Activated T-cell treated with anti-CD3 and anti-CD28 coated beads, Interleukin-2, amount 50 U/mL, for 4 hours (primary cell): ENCODE data around the gene EPGN. TPM values are rescaled to one million over a fixed set of nuclear protein-coding genes. Genes with fewer than 3 reads are reported as not detected.

Source experiments
- ATAC-seq, 2 donors: fragments of 200-7000 bp; cut with Tn5 transposase; one replicate each; pipeline ENCODE4 v1.10.0; 2021
- DNase-seq: peaks from one replicate; pipeline ENCODE4 v3.0.0-alpha.2; 2020
- H3K27me3 Mint-ChIP-seq: one replicate; pipeline ENCODE4 v1.8.0; 2021; ENCODE audit warnings: low read depth, mixed read lengths
- H3K36me3 Mint-ChIP-seq: one replicate; pipeline ENCODE4 v1.8.0; 2022; ENCODE audit warnings: mixed read lengths; ENCODE audit not compliant: insufficient read depth
- H3K4me1 Mint-ChIP-seq: one replicate; pipeline ENCODE4 v1.8.0; 2021; ENCODE audit warnings: low read depth, mixed read lengths
- H3K4me3 Mint-ChIP-seq: one replicate; pipeline ENCODE4 v1.8.0; 2021; ENCODE audit warnings: mild to moderate bottlenecking, moderate library complexity, mixed read lengths
- H3K9me3 Mint-ChIP-seq: one replicate; pipeline ENCODE4 v1.8.0; 2021; ENCODE audit warnings: mixed read lengths
- total RNA-seq, 3 donors: library from RNA; stranded (reverse); gene quantifications; one replicate each; pipeline ENCODE4 v1.2.1, GENCODE V29; 2021

Gene EPGN
- total RNA-seq, 3 donors from 2014 or later: 0.22 to 0.26 TPM; not detected in 1

- DNase-seq (no peak), ATAC-seq (no peak)
- Mint-ChIP-seq H3K27me3 (no peaks in the 10 kb centered on the region), H3K4me3 (no peak overlapping the region), H3K36me3 (no peaks in the 10 kb centered on the region), H3K4me1 (no peaks in the 10 kb centered on the region), H3K9me3 (no peaks in the 10 kb centered on the region)
Observed at GRCh38 chr4:74291471-74291870, 16.8 kb upstream of the EPGN start.

- Mint-ChIP-seq H3K27me3 (no peaks in the 10 kb centered on the region), H3K4me3 (no peak overlapping the region), H3K36me3 (no peaks in the 10 kb centered on the region), H3K9me3 (no peaks in the 10 kb centered on the region), H3K4me1 (no peaks in the 10 kb centered on the region)
- ATAC-seq: no peak
- DNase-seq: no peak
Observed at GRCh38 chr4:74292111-74292870, 16.0 kb upstream of the EPGN start.

GRCh38 chr4:74293558-74293957, 14.7 kb upstream of the EPGN start:
- H3K36me3 Mint-ChIP-seq: no peaks in the 10 kb centered on the region
- no peak for ATAC-seq
- H3K27me3 Mint-ChIP-seq: no peaks in the 10 kb centered on the region
- H3K9me3 Mint-ChIP-seq: no peaks in the 10 kb centered on the region
- H3K4me1 Mint-ChIP-seq: no peaks in the 10 kb centered on the region
- DNase-seq: no peak
- no peak overlapping the region for H3K4me3 Mint-ChIP-seq

- Mint-ChIP-seq H3K9me3 (no peaks in the 10 kb centered on the region), H3K4me1 (no peaks in the 10 kb centered on the region), H3K27me3 (no peaks in the 10 kb centered on the region), H3K36me3 (no peaks in the 10 kb centered on the region), H3K4me3 (no peak overlapping the region)
- no peak for DNase-seq
- no peak for ATAC-seq
Observed at GRCh38 chr4:74294681-74295080, 13.6 kb upstream of the EPGN start.

- H3K36me3 Mint-ChIP-seq: no peaks in the 10 kb centered on the region
- no peaks in the 10 kb centered on the region for H3K9me3 Mint-ChIP-seq
- no peaks in the 10 kb centered on the region for H3K27me3 Mint-ChIP-seq
- ATAC-seq: no peak
- DNase-seq: no peak
- no peaks in the 10 kb centered on the region for H3K4me1 Mint-ChIP-seq
- no peak overlapping the region for H3K4me3 Mint-ChIP-seq
Observed at GRCh38 chr4:74297539-74297938, 10.7 kb upstream of the EPGN start.

- ATAC-seq (no peak), DNase-seq (no peak)
- H3K27me3 Mint-ChIP-seq: no peaks in the 10 kb centered on the region
- H3K4me3 Mint-ChIP-seq: no peak overlapping the region
- no peaks in the 10 kb centered on the region for H3K9me3 Mint-ChIP-seq
- no peaks in the 10 kb centered on the region for H3K36me3 Mint-ChIP-seq
- peaks cover 9% of the 10 kb centered on the region for H3K4me1 Mint-ChIP-seq
Observed at GRCh38 chr4:74304095-74304625, 4.1 kb upstream of the EPGN start.

GRCh38 chr4:74305000-74305399, 3.3 kb upstream of the EPGN start:
- no peaks in the 10 kb centered on the region for H3K27me3 Mint-ChIP-seq
- H3K36me3 Mint-ChIP-seq: no peaks in the 10 kb centered on the region
- DNase-seq (no peak), ATAC-seq (no peak)
- H3K9me3 Mint-ChIP-seq: no peaks in the 10 kb centered on the region
- peaks cover 12% of the 10 kb centered on the region for H3K4me1 Mint-ChIP-seq
- no peak overlapping the region for H3K4me3 Mint-ChIP-seq

- H3K27me3 Mint-ChIP-seq: no peaks in the 10 kb centered on the region
- H3K36me3 Mint-ChIP-seq: no peaks in the 10 kb centered on the region
- ATAC-seq: no peak
- no peak for DNase-seq
- no peaks in the 10 kb centered on the region for H3K9me3 Mint-ChIP-seq
- H3K4me3 Mint-ChIP-seq: no peak overlapping the region
- peaks cover 12% of the 10 kb centered on the region for H3K4me1 Mint-ChIP-seq
Observed at GRCh38 chr4:74307170-74307569, 1.1 kb upstream of the EPGN start.

- no peaks in the 10 kb centered on the region for H3K9me3 Mint-ChIP-seq
- no peak for DNase-seq
- H3K36me3 Mint-ChIP-seq: no peaks in the 10 kb centered on the region
- no peaks in the 10 kb centered on the region for H3K27me3 Mint-ChIP-seq
- no peak for ATAC-seq
- H3K4me3 Mint-ChIP-seq: no peak overlapping the region
- peaks cover 12% of the 10 kb centered on the region for H3K4me1 Mint-ChIP-seq
Observed at GRCh38 chr4:74309223-74309622, 953 bp downstream of the EPGN start.

GRCh38 chr4:74311696-74312313, 3.5 kb downstream of the EPGN start:
- Mint-ChIP-seq H3K27me3 (no peaks in the 10 kb centered on the region), H3K4me3 (no peak overlapping the region), H3K4me1 (peaks cover 12% of the 10 kb centered on the region), H3K9me3 (no peaks in the 10 kb centered on the region), H3K36me3 (no peaks in the 10 kb centered on the region)
- DNase-seq: no peak
- ATAC-seq: no peak

GRCh38 chr4:74314329-74314728, 6.1 kb downstream of the EPGN start:
- ATAC-seq (no peak), DNase-seq (no peak)
- Mint-ChIP-seq H3K4me1 (peaks cover 2% of the 10 kb centered on the region), H3K9me3 (no peaks in the 10 kb centered on the region), H3K36me3 (no peaks in the 10 kb centered on the region), H3K4me3 (no peak overlapping the region), H3K27me3 (no peaks in the 10 kb centered on the region)

GRCh38 chr4:74314944-74315343, 6.7 kb downstream of the EPGN start:
- DNase-seq: no peak
- no peaks in the 10 kb centered on the region for H3K9me3 Mint-ChIP-seq

GRCh38 chr4:74315376-74315775, 7.1 kb downstream of the EPGN start:
- no peak for ATAC-seq
- DNase-seq: no peak

More at GRCh38 chr4:74314944-74315343, 6.7 kb downstream of the EPGN start:
- Mint-ChIP-seq H3K36me3 (no peaks in the 10 kb centered on the region), H3K27me3 (no peaks in the 10 kb centered on the region), H3K4me3 (no peak overlapping the region), H3K4me1 (no peaks in the 10 kb centered on the region)
- no peak for ATAC-seq

GRCh38 chr4:74316397-74316796, 8.1 kb downstream of the EPGN start:
- Mint-ChIP-seq H3K9me3 (no peaks in the 10 kb centered on the region), H3K4me3 (no peak overlapping the region), H3K4me1 (no peaks in the 10 kb centered on the region), H3K36me3 (no peaks in the 10 kb centered on the region), H3K27me3 (no peaks in the 10 kb centered on the region)
- no peak for DNase-seq
- ATAC-seq: no peak

More at GRCh38 chr4:74315376-74315775, 7.1 kb downstream of the EPGN start:
- H3K9me3 Mint-ChIP-seq: no peaks in the 10 kb centered on the region
- no peaks in the 10 kb centered on the region for H3K36me3 Mint-ChIP-seq
- H3K27me3 Mint-ChIP-seq: no peaks in the 10 kb centered on the region
- H3K4me3 Mint-ChIP-seq: no peak overlapping the region
- no peaks in the 10 kb centered on the region for H3K4me1 Mint-ChIP-seq

GRCh38 chr4:74317616-74318246, 9.5 kb downstream of the EPGN start:
- no peak for ATAC-seq
- no peaks in the 10 kb centered on the region for H3K36me3 Mint-ChIP-seq

More at GRCh38 chr4:74317616-74318246, 9.5 kb downstream of the EPGN start:
- Mint-ChIP-seq H3K4me3 (no peak overlapping the region), H3K9me3 (no peaks in the 10 kb centered on the region), H3K4me1 (no peaks in the 10 kb centered on the region), H3K27me3 (no peaks in the 10 kb centered on the region)
- DNase-seq: no peak
